GM20000 (cell line): ENCODE data around the gene LGR5.

Source experiments
- DNase-seq: peaks from one replicate; pipeline ENCODE4 v3.0.0; 2012; ENCODE audit warnings: low spot score
- TF ChIP-seq, protein P1 (sequence below): IDR thresholded peaks from 2 replicates; pipeline ENCODE4 v1.5.1; 2012; ENCODE audit warnings: mild to moderate bottlenecking, control low read depth; ENCODE audit errors: extremely low read depth, missing control alignments

The LGR5 gene

GRCh38 chr12:71602761-71603577 is 163.4 kb downstream of the LGR5 start:
- TF ChIP-seq, protein P1, sequence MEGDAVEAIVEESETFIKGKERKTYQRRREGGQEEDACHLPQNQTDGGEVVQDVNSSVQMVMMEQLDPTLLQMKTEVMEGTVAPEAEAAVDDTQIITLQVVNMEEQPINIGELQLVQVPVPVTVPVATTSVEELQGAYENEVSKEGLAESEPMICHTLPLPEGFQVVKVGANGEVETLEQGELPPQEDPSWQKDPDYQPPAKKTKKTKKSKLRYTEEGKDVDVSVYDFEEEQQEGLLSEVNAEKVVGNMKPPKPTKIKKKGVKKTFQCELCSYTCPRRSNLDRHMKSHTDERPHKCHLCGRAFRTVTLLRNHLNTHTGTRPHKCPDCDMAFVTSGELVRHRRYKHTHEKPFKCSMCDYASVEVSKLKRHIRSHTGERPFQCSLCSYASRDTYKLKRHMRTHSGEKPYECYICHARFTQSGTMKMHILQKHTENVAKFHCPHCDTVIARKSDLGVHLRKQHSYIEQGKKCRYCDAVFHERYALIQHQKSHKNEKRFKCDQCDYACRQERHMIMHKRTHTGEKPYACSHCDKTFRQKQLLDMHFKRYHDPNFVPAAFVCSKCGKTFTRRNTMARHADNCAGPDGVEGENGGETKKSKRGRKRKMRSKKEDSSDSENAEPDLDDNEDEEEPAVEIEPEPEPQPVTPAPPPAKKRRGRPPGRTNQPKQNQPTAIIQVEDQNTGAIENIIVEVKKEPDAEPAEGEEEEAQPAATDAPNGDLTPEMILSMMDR: no peak
- no peak for DNase-seq

GRCh38 chr12:71605039-71605438 is 165.4 kb downstream of the LGR5 start:
- no peak for DNase-seq

DNA sequence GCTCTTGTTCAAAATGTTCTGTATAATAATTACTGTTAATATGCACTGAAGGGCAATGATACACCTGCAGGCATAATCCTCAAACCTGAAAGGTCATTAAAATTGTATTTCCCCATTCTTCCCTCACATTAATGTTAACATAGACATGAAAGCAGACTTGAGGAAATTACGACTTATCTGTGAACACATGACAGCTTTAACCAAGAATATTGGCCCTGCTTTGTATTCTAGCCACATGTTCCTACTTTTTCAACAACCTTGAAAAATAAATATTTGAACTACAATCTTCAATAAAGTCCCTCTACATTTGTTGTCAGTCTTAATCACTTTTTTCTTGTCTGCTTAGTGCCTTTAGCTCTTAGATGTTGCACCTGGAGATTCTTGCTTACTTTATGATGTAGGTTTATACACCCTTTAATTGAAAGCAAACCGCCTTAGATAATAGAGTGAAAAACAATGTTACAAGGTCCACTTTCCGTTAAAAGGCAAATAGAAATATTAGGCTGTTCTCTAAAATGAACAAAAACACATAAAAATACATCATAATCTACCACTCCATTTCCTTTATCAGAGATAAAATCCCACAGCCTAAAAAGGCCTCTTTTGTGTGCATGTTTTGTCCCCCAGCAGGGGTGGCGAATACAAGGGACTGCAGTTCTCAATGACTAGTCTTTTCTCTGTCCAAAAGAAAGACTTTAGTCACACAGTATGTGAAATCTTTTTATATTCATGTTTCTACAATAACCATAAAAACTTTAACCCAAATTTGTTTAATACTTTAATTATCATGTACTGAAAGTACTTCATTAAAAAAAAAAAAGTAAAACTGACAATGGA is 168.1 kb downstream of the LGR5 start:
- TF ChIP-seq, protein P1: no peak
- no peak for DNase-seq

More at GRCh38 chr12:71605039-71605438, 165.4 kb downstream of the LGR5 start:
- TF ChIP-seq, protein P1: no peak

DNA sequence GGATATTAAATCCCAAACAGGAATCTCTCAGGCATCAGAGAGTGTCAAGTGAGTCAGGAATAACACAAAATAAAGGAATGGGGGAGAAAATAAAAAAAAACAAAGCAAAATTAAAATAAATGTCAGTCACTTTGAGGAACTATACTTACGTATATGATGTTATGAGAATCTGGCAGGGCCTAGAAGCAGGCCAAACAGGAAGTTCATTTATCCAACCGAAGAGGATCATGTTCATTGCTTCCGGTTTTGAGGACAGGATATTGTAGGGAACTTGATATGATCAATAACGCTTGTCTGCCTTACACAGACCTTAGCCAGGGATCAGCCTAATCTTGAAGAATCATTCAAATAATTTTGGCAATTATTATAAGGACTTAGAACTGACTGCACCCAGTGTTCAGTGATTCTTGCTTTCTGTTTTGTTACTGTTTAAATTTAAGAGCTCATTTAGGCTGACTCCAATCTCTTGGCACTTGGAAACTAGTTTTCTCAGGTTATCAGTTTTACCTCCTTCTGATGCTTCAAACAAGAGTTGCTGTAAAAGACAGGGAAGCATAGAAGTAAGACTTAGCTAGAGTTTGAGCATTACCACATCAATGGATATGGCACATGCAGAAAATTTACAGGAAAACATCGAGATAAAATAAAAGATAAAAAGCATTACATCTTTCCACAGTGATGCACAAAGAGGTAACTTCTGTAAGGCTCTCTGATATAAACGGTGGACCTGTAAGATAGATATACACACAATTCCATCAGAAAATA is 170.6 kb downstream of the LGR5 start:
- TF ChIP-seq, protein P1: no peak
- DNase-seq: no peak

DNA sequence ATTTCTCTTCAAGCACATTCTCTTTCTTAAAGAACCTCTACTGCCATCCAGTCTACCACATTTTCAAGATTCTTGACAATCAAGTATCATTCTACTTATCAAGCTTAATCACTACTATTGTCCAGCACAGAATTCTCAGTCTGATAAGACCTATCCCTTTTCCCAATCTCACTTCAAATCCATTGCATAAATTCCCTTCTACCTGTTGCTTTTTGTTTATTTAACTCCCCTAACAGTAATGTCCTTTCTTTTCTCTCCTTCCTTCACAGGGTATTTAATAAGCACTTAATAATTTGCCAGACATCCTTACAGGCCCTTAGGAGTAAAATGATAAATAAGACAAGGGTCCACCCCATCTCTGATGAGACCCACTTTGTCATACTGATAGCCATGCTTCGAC is 182.3 kb downstream of the LGR5 start:
- TF ChIP-seq, protein P1: no peak
- DNase-seq: no peak

DNA sequence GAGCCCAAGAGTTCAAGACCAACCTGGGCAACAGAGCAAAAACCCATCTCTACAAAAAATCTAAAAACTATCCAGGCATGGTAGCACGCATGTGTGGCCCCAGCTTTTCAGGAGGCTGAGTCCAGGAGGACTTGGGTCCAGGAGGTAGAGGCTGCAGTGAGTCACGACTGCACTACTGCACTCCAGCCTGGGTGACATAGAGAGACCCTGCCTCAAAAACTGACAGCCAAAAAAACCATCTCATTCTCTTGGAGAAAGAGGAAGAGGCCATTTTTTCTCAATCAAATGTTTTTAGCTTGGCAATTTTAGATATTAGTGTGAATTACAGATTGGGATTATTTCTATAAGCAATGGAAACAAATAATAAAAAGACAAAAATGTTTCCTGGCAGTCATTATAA is 185.9 kb downstream of the LGR5 start:
- no peak for DNase-seq
- TF ChIP-seq, protein P1: no peak
